ENCODE data around the gene PPP1R3E. TPM values are rescaled to one million over a fixed set of nuclear protein-coding genes. Genes with fewer than 3 reads are reported as not detected.
A peak's percentile ranks its signal among the peaks of the same experiment; 100 is the strongest.

PPP1R3E gene
- total RNA-seq, 4 donors from 2014 or later: 5.9 to 12.9 (median 6.9) TPM

- no peak for TF ChIP-seq CTCF (IDR thresholded peaks at IDR 0.05)
- no peak for ATAC-seq (ENCODE audit: low FRiP score)
- no peak for DNase-seq (ENCODE audit: low spot score)
These were observed 6.2 kb upstream of the PPP1R3E start for GRCh38 chr14:23308721-23309445.

GRCh38 chr14:23307687-23308644 lies 5.3 kb upstream of the PPP1R3E start:
- DNase-seq (ENCODE audit: low spot score) (no peak), ATAC-seq (ENCODE audit: low FRiP score) (peak; percentile 47)
- TF ChIP-seq CTCF (IDR thresholded peaks at IDR 0.05): no peak

GRCh38 chr14:23307146-23307530 lies 4.5 kb upstream of the PPP1R3E start:
- ATAC-seq (ENCODE audit: low FRiP score) (no peak), DNase-seq (ENCODE audit: low spot score) (no peak)
- TF ChIP-seq CTCF (IDR thresholded peaks at IDR 0.05): no peak

GRCh38 chr14:23306412-23307145 lies 3.9 kb upstream of the PPP1R3E start, which contains the start of gene BCL2L2:
Gene BCL2L2 (plus strand): TSS chr14:23306833. CDS start chr14:23307768, 935 bp downstream.
- DNase-seq (ENCODE audit: low spot score) (peak; percentile 76), ATAC-seq (ENCODE audit: low FRiP score) (peak; percentile 63)
- no peak for TF ChIP-seq CTCF (IDR thresholded peaks at IDR 0.05)

- no peak for TF ChIP-seq CTCF (IDR thresholded peaks at IDR 0.05)
- ATAC-seq (ENCODE audit: low FRiP score) (peak; percentile 4), DNase-seq (ENCODE audit: low spot score) (no peak)
These were observed 730 bp downstream of the PPP1R3E start for GRCh38 chr14:23301969-23302289.

- peak in 1 of 3 donors; percentile 68 for TF ChIP-seq CTCF (IDR thresholded peaks at IDR 0.05)
- ATAC-seq (ENCODE audit: low FRiP score): peak; percentile 89
- peak; percentile 78 for DNase-seq (ENCODE audit: low spot score)
These were observed 1.2 kb downstream of the PPP1R3E start for GRCh38 chr14:23301288-23301968.

All from omental fat pad (tissue), 4 donors.